GM18861 (cell line): ENCODE results near the gene WASL.
"Not testable (repeated sequence)": the region's sequence is repeated elsewhere in the genome, so short reads cannot be mapped to it uniquely, and the experiment has no call there.

ENCODE experiments used
- ATAC-seq: cut with Tn5 transposase; IDR thresholded peaks from one replicate; pipeline ENCODE4 v1.9.1; 2021; ENCODE audit not compliant: unreplicated experiment

WASL gene

DNA sequence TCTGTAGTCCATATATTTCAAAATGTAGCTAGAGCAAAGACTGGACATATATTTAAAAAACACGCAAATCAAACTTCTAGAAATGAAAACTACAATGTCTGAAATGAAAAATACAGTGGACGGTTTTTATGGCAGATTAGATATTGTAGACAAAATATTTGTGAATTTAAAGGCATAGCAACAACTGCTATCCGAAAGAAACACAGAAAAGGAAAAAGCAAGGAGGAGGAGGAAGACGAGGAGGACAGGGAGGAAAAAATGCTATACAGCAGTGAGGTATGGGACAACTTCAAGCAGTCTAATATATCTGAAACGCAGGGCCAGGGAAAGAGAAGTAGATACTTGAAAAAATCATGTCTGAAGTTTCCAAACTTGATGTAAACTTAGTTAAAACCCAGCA, 13.3 kb downstream of the WASL start:
- ATAC-seq: no peak

DNA sequence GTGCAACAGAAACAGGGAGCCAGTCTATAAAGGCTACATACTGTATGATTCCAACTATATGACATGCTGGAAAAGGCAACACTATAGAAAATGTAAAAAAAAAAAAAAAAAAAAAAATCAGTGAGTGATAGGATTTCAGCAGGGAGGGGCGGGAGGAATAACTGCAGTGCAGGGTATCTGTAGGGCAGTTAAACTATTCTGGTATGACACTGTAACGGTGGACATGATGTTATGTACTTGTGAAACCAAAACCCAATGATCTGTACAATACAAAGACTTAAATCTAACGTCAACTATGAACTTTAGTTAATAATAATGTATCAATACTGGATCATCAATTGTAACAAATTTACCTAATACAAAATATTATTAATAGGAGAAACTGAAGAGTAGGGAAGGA, 14.3 kb downstream of the WASL start:
- no peak for ATAC-seq

DNA sequence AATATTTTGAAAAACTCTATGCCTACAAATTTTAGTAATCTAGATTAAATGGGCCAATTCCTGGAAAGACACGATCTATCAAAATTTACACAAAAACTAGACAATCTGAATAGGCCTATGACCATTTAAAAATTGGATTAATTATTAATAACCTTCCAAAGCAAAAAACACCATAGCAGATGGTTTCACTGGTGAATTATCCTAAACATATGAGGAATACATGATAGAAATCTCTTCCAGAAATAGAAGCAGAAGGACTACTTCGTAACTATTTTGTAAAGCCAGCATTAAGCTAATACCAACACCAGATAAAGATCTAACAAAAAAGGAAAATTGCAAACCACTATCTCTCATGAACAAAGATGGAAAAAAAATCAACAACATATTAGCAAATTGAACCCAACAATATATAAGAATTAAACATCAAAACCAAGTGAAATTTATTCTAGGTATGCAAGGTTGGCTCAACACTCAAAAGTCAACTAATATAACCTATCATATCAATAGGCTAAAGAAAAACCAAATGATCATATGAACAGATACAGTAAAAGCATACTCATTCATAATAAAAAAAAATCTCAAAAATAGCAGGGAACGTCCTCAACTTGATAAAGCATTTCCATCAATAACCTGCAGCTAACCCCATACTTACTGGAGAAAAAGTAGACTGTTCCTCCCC, 16.3 kb downstream of the WASL start:
- ATAC-seq: no peak

DNA sequence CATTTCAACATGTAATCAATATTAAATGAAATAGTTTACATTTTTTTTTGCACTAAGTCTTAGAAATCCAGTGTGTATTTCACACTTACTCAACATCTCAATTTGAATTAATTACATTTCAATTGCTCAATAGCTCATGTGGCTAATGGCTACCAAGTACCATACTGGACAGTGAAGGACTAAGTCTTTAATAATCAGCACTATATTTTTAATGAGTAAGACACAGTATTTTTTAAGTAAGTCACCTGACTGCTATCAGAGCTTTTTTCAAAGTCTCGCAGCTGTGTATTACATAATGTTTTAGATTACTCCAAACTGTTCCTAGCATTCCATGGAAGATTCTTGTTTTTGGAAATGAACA, 19.6 kb downstream of the WASL start:
- no peak for ATAC-seq

DNA sequence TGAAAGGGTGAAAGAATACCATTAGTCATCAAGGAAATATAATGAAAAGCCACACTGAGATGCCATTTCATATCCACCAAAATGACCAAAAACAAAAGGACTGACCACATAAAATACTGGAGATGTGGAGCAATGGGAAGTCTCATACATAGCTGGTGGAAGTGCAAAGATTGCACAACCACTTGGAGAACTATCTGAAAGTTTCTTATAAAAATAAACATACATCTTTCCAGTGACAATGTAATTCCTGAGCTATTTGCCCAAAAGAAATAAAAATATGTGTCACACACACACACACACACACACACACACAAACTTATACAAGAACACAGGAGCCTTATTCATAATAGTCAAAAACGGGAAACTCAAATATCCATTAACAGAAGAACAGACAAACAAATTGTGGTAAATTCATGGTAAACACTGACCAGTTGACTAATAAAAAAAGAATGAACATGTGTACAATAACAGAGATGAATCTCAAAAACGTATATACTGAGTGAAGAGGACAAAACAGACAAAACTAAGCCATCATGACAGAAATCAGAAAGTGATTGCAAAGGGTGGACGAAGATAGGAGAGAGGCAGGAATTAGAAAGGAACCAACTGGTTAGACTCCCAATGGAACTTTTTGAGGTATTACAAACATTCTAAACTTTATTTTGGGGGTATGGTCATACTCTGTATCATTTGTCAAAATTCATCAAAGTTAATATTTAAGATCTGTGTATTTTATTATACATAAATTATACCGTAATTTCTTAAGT, 21.5 kb downstream of the WASL start:
- no peak for ATAC-seq

DNA sequence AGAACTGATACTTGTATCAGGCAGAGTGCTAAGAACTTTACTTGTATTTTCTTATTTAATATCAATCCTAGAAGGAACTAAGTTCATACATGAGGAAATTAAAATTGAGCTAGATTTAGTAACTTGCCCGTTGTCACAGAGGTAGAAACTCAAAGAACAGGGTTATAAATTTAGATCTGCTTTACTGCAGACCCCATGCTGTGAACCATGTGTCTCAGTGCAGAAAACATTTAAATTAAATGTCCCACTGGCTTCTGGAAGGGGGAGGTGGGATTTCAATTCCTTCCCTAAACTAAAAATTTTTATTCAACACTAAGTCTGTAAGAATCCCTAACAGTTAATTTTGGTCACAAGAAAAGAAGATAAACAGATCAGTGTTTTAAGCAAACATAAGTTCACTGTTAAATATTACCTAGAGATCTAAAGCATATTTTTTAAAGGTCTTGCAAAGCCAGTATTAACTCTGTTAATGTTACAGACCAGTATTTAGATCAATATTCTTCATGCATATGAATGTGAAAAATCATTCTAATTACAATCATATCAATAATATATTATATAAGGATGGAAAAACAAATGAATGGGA, 23.1 kb downstream of the WASL start:
- no peak for ATAC-seq

DNA sequence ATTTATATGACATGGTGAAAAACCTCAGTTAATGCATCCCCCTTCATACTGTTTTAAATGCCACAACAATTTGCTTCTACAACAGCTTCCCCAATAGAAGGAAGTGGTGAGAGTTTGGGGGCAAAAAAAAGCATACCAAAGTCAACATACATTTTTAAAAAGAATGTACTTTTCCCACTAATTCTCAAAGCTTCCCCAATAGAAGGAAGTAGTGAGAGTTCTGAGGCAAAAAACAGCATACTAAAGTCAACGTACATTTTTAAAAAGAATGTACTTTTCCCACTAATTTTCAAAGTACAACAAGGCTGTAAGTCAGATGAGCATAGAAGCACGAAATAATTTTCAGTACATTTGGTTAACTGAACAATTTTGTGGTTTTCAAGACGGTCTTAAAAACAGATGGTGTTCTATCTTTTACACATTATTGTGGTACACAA, 24.0 kb downstream of the WASL start:
- ATAC-seq: no peak

DNA sequence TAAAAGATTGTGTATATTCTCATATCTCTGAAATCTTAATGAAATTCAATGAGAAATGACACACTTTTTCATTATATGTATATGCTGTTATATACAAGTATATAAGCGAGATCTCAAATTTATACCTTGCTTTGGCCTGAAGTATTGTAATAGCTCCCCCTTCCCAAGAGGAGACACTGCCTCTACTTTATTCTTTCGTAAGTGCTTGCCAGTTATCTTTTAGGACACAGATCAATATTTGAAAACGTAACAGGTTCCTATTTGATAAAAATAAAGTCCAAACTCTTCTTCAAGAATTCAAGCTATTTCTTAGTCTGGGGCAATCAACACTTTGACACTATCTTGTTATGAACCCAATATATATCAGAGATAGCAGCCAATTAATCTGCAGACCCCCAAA, 24.9 kb downstream of the WASL start:
- ATAC-seq: no peak

DNA sequence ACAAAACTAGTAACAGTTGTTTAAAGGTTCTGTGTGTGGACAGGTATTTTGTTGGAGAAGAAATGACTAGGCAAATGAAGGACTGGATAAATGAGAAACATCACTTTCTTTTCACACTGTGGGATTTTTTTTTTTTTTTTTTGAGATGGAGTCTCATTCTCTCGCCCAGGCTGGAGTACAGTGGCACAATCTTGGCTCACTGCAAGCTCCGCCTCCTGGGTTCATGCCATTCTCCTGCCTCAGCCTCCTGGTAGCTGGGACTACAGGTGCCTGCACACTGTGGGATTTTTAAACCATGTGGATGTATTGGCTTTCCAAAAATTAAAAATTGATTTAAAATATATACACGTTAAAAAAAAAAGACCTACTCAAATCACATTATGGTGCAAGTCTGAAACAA, 28.3 kb downstream of the WASL start:
- ATAC-seq: not testable (repeated sequence)

DNA sequence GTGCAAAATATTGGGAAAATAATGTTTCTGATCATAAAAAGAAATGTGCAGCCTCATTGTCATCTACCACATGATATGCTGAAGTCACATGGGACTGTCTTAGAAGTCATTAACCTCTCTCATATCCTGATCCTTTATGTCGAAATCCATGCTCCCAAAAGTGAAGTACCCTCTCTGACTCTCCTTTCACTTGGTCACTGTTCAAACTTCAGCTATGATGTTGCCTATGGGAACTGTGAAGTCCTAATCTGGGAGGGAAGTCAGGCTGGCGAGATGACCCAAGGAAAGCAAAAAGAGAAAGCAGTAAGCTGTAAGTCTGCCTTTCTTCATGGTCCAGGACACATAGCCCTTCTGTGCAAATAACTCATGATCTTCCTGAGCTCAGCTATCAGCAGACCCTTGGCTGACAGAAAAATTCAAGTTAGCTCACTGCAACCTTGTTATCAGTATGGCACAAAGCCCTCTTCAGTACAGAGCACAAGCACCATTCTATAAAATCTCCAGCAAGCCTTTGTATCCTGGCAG, 29.5 kb downstream of the WASL start:
- no peak for ATAC-seq

DNA sequence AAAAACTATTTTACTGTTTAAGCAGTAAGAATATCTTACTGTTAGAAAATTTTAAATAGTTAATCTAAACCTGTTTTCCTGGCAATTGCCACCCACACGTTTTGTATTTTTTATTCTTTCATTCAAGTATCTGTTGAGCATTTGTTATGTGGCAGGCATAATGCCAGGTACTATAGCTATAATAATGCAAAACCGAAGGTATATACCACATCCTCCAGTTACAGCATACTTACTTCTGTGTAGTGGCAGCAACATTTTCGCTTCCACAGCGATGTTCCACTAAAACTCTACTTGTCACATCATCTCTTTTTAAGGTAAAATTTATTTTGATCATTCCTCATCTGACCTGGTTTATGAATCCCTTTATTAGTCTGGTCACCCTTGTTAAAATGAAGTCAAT, 30.0 kb downstream of the WASL start:
- ATAC-seq: no peak

DNA sequence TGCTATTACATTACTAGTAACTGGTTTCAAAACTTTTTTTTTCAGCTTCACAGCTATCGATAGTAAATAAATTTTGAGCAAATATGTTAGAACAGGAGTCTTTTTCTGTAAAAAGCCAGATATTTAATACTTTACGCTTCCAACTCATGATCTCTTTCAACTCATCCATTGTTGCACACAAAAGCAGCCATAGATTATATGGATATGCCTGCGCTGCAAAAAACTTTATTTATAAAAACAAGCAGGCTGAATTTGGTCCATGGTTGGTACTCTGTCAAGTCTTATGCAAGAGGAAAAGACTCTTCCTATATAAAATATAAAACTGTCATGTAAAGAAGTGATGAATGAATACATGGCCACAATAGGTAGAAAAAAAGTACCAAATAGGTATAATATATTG, 31.1 kb downstream of the WASL start:
- ATAC-seq: no peak

DNA sequence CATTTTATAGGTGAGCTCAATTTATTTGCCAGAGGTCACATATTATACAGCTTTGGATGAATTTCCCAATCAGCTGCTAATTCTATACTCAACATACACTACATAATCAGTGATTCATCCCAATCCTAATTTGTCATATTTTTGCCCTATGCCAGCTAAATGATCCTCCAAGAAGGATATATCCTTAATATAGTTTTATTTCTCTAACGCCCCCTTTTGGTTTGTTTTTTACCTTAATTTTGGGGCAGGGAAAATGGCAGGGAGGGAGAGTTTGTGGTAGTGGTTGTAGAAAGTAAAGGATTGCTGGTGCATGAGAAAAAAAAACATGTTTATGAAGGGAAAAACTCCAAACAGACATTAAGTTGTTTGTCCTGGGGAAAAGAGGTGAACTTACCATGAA, 31.9 kb downstream of the WASL start:
- ATAC-seq: no peak

DNA sequence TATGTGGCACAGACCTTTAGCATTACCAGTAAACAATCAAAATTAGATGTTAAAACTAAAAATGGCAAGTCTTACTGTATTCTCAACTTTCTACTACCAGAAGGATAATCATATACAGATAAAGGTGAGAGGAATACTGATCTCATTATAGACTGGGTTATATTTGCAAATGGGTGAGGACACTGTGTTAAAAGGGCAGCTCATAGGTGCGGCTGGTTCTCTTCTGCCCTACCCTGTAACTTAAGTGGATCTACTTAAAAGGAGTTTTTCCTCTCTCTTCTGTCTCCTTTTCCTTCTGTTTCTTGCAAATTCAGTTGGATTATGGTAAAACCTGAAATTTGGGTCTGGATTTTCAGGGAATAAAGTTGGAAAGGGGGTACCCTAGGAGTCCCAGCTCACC, 33.0 kb downstream of the WASL start:
- ATAC-seq: no peak

DNA sequence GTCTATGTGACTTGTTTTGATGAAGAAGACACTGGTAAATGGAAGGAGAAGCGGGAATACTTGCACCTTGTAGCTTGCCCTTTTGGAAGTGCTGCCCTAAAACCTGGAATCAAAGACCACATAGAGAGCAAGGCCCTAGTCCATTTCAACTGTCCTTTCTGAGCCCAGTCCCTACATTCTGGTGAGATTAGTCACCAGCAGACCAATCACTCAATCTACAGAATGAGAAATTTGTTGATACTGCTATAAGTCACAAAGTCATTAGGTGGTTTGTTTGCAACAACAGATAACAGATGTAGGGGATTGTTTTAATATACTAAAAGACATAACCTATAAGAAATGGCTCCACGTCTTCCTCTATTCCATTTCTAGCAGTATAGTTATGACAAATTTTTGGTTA, 33.6 kb downstream of the WASL start:
- ATAC-seq: no peak

DNA sequence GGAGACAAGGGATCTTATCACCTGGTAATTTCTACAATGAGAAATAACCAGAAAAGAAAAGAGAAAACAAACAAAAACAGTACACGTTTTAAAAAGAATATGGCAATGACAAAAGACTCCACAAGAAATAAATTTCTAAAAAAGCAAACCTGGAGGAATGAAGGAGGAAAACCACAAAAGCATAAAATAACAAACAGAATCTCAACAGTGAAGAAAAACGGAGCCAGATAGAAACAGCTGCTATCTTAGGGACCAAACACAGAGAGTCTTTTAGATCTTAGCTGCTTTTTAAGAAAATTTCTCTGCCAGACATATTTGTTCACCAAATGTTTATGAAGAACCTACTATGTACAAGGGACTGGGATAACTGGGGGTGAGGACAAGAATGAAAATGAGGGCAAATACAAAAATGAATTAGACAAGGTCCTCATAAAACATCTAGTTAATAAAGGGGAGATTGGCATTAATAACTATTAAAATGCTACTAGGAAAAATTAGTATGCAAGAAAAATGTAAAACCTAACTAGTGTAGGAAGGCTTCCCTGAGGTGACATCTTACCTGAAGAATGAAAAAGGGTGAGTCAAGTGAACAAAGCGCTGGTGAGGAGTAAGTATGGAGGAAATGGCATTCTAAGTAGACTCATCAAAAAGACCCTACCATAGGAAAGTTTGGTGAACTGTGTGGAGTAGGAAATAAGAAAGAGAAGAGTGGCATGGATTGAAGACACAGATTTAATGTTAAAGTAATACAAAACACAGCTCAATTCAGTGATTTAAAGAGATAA, 34.3 kb downstream of the WASL start:
- no peak for ATAC-seq

DNA sequence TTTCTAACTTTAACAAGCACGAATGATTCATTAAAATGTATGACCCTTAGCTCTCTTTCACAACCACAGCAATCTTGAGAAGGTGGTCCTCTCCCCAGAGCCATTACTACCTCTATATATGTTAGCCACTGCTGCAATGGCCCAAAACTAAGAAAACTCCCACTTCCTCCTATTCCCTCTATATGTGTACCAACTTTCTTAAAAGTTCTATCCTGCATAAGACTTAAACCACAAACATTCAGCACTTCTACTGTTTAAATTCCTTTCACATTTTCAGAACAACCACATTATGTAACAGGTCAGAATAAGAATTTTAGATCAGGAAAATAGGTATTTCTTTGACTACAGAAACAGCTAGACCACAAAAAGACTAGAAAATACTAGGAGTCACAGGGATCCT, 36.2 kb downstream of the WASL start:
- ATAC-seq: no peak

DNA sequence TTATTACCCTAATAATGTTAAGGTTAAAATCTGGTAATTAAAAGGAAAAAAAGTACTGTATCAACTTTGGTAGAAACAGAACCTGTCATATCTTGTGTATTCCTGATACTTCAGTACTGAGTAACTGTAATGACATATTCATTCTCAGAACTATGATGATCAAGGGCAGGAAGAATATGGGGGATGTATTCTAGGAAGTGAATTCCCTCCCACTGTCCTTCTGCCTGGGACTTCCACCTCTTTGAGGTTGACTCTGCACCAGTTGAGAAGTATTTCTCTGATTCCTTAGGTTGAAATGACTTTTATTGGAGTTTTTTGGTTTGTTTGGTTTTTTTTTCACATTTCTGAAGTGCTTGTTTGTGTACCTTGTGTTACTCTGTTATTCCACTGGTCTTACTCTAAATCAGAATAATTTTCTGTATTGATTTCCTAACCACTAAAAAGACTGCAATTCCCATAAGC, 36.9 kb downstream of the WASL start:
- no peak for ATAC-seq

DNA sequence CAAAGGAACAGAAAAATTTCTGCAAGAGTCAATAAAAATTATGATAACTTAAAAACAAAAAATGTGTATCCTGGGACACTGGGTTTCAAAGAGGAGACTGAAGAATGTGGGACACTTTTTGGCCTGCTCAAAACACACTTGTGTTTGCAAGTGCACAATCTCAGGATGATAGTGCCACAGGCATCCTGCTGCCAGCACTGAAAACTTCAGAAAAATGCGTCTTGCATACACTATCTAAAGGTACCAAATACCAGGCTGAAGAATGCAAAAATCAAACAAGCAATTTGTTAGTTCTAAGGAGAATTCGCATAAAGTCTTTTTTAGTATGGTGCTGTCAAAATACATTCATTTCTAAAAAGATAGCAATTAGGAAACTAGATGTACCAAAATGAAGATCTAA, 38.1 kb downstream of the WASL start:
- ATAC-seq: no peak

DNA sequence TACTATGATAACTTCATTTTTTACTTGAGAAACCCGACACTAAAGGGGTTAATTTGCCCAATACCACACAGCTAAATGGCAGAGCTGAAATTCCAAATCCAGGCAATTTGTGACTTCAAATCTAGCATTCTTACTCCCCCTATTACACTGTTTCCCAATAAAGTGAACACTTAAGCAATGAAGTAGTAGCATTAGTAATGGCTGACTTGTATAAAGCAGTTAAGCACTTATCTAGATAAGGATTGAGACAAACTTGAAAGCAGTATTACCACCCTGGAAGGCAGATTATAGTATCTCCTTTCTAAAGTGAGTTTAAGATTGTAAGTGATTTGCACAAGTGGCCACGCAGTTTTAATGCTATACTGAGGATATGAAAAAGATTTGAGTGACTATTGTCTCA, 39.3 kb downstream of the WASL start:
- ATAC-seq: no peak

DNA sequence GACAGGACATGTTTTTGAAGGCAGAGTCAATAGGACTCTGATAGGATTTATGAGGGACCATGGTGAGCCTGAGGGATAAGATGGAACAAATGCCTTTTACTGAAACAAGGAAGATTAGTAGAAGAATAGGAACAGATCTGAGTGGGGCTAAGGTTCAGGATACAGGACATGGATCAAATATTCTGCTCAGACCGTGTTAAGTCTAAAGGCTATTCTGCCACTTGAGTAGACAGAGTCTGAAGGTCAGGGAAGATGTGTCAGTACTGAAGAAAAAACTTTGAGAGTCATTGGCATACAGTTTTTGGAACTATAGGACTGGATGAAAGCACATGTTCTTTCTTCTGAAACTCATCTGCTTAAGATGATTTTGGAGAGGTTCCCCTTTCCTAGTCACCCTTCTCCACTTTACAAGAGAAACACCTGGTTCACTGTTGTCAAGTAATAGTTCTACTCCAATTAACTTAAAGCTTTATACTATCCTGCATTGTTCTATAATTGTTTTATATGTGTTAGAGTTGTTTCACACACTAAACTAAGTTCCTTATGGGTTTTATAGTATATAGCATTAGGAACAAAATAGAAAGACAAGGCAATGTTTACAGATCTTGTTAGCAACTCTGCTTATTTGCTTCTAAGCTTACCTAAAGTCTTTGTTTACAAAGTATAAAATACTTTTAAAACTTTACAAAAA, 43.4 kb downstream of the WASL start:
- ATAC-seq: no peak
